GM18517 (cell line): ENCODE data around the gene ROBO1.
"Not testable (repeated sequence)": the region's sequence is repeated elsewhere in the genome, so short reads cannot be mapped to it uniquely, and the experiment has no call there.

Source experiments
- ATAC-seq: cut with Tn5 transposase; IDR thresholded peaks from one replicate; pipeline ENCODE4 v1.9.1; 2021; ENCODE audit warnings: mild to moderate bottlenecking, moderate library complexity; ENCODE audit not compliant: unreplicated experiment

The ROBO1 gene

GRCh38 chr3:79178471-79179180 lies 589.2 kb downstream of the ROBO1 start:
- no peak for ATAC-seq

GRCh38 chr3:79175870-79176269 lies 591.9 kb downstream of the ROBO1 start:
- no peak for ATAC-seq

GRCh38 chr3:79173259-79173658 lies 594.5 kb downstream of the ROBO1 start:
- ATAC-seq = not testable (repeated sequence)

- no peak for ATAC-seq
These were observed 595.6 kb downstream of the ROBO1 start for GRCh38 chr3:79172241-79172640.

GRCh38 chr3:79170021-79170420 lies 597.8 kb downstream of the ROBO1 start:
- ATAC-seq = no peak

GRCh38 chr3:79167651-79168416 lies 600.0 kb downstream of the ROBO1 start:
- no peak for ATAC-seq

GRCh38 chr3:79162653-79163052 lies 605.1 kb downstream of the ROBO1 start:
- no peak for ATAC-seq

- ATAC-seq = no peak
These were observed 605.9 kb downstream of the ROBO1 start for GRCh38 chr3:79161941-79162340.

- ATAC-seq = no peak
These were observed 607.4 kb downstream of the ROBO1 start for GRCh38 chr3:79160421-79160820.

GRCh38 chr3:79159736-79160135 lies 608.1 kb downstream of the ROBO1 start:
- ATAC-seq = no peak

- ATAC-seq = no peak
These were observed 610.6 kb downstream of the ROBO1 start for GRCh38 chr3:79157191-79157590.

GRCh38 chr3:79154865-79155264 lies 612.9 kb downstream of the ROBO1 start:
- ATAC-seq = no peak

- no peak for ATAC-seq
These were observed 619.0 kb downstream of the ROBO1 start for GRCh38 chr3:79148786-79149185.

GRCh38 chr3:79146024-79146423 lies 621.8 kb downstream of the ROBO1 start:
- no peak for ATAC-seq

GRCh38 chr3:79140708-79141107 lies 627.1 kb downstream of the ROBO1 start:
- no peak for ATAC-seq

GRCh38 chr3:79139395-79140068 lies 628.3 kb downstream of the ROBO1 start:
- no peak for ATAC-seq

GRCh38 chr3:79125313-79125984 lies 642.3 kb downstream of the ROBO1 start:
- no peak for ATAC-seq

- no peak for ATAC-seq
These were observed 652.3 kb downstream of the ROBO1 start for GRCh38 chr3:79115458-79115857.

GRCh38 chr3:79113876-79114275 lies 653.9 kb downstream of the ROBO1 start:
- ATAC-seq = no peak

- no peak for ATAC-seq
These were observed 656.3 kb downstream of the ROBO1 start for GRCh38 chr3:79111375-79112052.

GRCh38 chr3:79109754-79110153 lies 658.0 kb downstream of the ROBO1 start:
- ATAC-seq = no peak
